Stimulated activated CD4-positive, alpha-beta T cell treated with anti-CD3 and anti-CD28 coated beads, Interleukin-1b, Interleukin-23, amount 100 ng/mL, for 4 hours (primary cell): ENCODE measurements around the gene BAK1.
A peak's percentile ranks its signal among the peaks of the same experiment; 100 is the strongest.
"Not testable (repeated sequence)": the region's sequence is repeated elsewhere in the genome, so short reads cannot be mapped to it uniquely, and the experiment has no call there.

Experiments
- DNase-seq, 2 donors: peaks; one replicate each; pipeline ENCODE4 v3.0.0-alpha.2; 2020; ENCODE audit warnings: low read depth in 2 of 2

The BAK1 gene

DNA sequence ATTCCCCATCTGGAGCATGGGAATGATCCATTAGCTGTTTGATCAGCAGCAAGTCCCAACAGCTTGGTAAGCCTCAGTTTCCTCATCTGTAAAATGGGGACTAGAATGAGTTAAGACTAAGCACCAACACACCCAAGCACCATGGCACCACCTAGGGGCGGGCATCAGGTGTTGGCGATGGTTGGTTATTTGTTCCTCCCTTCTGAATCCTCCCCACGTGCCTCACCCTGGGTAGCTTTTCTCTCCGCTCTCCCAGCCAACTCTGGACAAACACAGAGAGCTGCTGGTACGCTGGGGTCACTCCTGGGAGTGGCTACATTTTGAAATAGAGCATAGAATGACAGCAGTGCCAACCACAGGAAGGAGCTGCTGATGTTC is 27.7 kb upstream of the BAK1 start:
- DNase-seq = no peak

DNA sequence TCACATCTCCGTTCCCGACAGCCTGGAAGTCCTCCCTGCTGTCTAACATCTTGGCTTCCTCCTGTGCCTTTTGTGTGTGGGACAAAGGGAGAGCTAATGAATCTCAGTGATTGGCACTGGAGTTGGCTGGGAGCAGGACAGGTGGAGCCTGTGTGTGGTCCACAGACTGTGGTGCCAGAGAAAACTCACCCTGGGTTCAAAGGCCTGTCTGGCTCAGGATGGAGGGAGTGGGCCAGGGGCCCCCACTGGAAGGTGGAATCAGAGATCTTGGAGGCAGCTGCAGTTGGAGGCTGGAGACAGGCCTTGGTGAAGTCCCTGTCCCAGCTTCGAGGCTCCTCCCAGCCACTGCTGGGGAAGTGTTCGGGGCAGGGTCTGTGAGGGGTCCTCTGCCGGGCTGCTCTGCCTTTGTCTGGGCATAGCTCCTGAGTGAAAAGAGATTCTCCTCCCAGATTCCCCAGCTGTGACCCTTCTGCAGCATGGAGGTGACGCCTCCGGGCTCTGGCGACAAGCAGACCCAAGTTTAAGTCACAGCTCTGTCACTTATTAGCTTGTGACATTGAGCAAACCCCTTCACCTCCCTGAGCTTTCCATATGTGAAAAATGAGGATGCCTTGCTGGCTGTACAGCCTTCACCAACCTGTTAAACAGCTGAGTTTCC is 27.2 kb upstream of the BAK1 start:
- DNase-seq = no peak

DNA sequence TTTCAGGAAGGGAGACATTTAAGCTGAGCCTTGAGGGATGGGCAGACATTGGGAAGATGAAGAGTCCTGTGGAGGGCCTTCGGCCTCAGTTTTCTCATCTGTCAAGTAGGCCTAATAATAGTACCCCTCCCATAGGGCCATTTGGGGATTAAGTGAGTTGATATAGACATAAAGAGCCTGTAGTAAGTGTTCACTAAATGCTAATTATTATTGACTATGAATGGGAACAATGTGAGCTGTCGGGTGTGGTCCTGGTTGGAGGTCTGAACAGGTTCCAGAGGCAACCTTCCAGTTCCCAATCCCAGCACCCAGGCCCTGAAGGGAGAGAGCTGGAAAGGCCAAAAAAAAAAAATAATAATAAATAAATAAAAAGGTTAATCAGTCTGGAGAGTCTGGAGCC is 26.6 kb upstream of the BAK1 start:
- DNase-seq = no peak

DNA sequence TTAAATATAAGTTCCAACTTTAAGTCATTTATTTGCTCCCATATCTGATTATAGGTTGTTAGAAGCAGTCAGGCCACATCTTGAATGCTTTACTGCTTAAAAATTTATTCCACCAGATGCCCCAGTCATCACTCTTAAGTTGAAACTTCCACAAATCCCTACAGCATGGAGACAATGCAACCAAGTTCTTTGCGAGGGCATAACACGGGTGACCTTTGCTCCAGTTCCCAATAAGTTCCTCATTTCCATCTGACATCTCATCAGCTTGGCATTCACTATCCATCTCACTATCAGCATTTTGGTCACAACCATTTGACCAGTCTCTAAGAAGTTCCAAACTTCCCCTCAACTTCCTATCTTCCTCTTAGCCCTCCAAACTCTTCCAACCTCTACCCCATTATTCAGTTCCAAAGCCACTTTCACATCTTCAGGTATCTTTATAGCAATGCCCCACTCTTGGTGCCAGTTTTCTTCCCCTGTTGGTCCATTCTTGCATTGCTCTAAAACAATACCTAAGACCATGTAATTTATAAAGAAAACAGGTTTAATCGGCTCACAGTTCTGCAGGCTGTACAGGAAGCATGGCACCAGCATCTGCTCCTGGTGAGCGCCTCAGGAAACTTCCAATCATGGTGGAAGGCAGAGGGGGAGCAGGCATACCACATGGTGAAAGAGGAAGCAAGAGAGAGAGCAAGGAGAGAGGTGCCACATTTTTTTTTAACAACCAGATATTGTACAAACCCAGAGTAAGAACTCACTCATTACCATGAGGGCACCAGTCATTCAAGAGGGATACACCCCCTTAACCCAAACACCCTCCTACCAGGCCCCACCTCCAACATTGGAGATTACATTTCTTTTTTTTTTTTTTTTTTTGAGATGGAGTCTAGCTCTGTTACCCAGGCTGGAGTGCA is 25.1 kb upstream of the BAK1 start:
- DNase-seq = no peak

DNA sequence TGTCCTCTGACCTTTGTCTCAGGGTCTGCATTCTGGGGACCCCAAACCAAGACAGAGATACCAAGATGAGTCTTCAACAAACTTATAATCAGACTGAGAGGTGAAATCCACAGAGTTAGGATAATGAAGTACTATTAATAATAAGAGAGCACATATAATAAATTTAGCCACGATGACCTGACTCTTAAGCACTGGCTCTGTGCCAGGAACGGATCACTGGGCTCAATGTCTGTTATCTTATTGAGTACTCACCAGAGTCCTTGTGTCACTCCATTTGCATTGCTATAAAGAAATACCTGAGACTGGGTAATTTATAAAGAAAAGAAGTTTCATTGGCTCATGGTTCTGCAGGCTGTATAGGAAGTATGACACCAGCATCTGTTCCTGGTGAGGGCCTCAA is 22.1 kb upstream of the BAK1 start:
- DNase-seq = no peak

DNA sequence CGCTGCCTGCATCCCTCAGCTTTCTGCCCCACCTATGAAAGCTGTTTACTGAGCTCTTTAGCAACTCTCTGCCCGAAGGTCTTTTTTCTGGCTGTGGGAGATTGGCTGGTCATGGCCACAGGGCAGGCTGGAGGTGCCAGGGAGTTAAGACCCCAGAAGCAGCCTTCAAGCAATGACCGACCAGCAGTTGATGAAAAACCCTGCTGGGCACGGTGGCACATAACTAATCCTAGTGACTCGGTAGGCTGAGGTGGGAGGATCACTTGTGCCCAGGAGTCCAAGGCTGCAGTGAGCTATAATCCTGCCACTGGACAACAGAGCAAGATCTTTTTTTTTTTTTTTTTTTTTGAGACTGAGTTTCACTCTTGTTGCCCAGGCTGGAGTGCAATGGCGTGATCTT is 20.7 kb upstream of the BAK1 start:
- DNase-seq = no peak

DNA sequence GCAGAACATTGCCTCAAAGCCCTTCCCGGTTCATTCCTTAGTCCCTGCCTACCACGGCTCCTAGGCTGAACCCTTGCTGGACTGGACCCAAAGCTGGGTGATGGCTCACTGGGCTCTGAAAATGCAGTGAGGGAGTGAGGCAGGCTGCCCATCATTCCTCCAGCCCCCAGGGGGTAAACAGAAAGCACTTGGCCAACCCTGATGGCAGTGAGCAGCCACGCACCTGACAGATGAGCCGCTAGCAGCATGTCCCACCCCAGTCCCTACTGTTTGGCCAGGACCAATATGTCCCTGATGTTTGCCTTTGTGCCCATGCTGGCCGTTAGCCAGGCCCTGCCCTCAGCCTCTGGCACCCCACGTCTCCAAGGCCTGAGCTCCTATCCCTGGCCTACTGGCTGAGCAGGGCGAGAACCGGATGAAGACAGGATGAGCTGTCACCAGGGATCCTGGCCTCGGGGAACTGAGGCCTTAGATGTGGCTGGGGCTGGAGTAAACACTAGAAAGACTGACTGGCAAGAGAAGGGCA is 19.4 kb upstream of the BAK1 start:
- no peak for DNase-seq

DNA sequence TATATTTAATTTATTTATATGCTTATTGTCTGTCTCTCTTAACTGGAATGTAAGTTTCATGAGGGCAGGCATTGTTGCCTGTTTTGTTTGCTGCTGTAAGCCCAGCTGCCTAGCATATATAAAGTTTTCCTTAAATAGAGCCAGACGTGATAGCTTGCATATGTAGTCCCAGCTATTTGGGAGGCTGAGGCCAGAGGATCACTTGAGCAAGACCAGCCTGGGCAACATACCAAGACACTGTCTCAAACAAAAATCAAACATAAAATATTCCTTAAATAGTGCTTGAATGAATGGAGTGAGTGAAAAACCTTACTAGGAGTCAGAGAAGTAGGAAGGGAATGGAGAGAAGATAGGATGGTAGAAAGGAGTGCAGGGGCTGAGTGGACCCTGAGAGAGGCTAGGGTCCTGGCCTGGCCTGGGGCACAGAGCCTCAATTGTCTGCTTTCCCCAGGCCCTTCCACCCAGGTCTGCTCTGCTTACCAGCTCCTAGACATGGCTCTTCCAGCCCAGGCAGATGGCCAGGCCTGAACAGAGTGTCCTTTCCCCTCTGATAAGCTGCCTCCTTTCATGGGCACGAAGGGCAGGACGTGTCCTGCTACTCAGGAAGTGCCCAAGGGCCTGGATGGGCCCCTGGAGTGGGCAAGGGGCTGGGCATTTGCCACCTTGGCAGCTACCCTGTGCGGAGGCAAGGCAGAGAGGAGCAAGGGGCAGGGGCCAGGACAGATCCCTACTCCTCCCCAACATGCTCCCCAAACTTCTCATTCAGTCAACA is 17.7 kb upstream of the BAK1 start:
- no peak for DNase-seq

DNA sequence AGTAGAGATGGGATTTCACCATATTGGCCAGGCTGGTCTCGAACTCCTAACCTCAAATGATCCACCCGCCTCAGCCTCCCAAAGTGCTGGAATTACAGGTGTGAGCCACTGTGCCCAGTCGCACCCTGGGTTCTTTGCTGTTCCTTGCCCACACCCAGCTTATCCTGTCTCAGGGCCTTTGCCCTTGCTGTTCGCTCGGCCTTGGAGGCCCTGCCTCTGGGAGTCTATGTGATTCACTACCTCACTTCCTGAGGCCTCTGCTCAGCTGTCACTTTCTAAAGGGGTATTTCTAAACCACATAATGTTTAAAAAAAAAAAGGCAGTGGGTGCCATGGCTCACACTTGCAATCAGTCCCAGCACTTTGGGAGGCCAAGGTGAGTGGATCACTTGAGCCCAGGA is 16.8 kb upstream of the BAK1 start:
- not testable (repeated sequence) for DNase-seq

DNA sequence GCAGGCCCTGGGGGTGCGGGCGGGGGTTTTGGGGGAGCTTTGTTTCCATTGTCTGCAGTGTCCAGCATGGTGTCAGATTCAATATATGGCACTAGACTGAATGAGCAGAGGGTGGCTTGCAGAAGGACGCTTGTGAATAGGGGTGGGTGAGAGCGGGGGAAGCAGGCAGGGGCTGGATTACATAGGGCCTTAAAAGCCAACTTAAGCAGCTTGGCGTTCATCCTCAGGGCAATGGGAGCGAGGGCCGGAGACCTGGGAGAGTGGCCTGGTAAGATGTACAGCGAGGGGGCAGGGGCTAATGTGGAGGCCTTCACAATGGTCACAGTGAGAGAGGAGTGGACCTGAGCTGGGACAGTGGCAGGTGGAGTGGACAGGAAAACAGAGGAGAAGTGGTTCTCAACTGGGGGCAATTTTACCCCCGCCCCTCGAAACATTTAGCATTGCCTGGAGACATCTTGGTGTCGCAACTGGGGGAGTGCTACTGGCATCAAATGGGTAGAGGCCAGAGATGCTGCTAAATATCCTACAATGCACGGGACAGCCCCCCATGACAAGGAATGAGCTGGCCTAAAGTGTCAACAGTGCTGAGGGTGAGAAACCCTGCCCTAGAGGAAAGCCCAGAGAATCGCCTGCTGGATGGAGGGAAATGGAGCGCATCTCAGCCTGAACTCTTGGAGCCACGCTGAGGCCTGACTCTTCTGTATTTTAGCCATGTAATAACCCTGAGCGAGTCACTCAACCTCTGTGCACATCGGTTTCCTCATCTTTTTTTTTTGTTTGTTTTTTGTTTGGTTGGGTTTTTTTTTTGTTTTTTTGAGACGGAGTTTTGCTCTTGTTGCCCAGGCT is 15.1 kb upstream of the BAK1 start:
- no peak for DNase-seq

DNA sequence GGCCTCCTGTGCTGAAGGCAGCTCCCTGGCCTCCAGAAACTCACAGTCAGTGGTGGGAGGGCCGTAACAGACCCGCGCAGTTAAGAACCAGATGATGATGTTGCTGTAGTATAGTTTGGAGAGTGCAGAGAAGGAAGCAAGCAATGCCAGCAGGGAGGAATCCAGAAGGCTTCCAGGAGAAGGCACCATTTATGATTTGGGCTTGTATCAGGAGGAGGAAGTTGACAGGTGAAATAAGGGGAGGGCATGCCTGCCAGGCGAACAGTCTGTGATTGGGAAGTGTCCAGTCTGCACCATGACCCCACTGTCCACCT is 13.3 kb upstream of the BAK1 start:
- DNase-seq = no peak

DNA sequence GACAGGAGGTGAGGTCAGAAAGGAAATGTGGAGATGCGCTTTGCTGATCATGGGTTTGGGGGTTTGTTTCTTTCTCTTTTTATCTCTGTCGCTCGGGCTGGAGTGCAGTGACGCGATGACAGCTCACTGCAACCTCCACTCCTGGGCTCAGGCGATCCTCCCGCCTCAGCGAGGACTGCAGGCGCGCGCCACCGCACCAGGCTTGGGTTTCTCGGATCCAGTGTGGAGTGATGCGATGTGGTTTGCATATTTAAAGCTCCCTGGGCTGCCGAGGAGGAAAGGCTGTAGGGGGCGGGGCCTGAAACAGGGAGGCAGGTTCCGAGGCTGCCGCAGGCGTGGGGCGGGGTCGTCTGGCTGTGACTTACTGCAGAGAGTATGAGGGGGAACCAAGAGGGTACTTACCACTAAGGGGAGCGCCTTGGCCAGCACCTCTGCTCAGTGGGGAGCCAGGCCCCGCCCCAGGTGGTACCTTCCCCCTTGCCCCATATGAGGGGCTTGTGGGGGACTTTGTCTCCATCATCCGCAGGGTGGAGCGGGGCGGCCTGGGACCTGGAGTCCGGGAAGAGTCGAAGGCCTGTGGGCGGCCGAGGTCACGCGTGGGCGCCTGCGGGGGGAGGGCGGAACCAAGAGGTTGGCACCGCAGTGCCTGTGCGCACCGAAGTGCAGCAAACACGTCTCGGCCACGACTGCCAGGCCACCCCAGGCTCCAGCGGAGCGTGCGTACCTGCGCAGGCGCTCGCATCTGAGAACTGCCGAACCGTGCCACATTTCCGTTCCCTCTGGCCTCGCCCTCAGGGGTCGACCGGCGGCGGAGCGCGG is 12.7 kb upstream of the BAK1 start:
- DNase-seq = peak in 1 of 2 donors; percentile 36

DNA sequence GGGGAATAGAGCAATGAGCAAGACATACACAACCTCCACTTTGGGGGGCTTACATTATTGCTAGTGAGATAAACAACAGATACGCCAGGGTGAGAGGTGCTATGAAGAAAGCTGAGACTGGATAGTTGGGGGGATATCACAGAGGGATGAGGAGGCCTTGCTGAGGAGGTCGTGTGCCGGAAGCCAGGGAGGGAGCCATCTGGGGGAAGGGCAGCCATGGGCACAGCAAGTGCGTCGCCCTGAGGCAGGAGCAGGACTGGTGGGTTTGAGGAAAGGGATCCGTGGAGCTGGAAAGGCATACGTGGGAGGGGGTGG is 12.2 kb upstream of the BAK1 start:
- DNase-seq = no peak

DNA sequence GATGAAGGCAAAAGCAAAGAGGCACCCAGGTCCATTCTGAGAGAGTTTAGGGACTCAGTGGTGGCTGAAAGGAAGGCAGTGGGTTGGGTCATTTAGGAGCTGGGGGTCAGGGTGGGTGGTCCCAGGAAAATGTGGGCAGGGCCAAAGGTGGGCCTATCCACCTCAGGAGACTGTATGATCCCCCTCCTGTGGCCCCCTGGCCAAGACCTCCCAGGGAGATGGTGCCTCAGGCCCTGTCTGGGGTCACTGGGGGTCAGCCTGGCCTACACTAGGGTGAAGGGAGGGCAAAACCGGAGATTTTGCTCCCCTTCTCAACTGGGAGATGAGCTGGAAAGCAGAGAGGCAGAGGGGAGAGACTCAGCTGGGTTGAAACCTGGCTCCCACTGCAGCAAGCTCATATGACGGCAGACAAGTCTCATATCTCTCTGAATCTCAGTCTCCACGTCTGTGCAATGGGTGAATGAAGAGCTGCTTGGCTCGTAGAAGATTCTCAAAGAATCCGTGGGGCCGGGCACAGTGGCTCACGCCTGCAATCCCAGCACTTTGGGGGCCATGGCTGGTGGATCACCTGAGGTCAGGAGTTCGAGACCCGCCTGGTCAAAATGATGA is 11.5 kb upstream of the BAK1 start:
- DNase-seq = no peak

DNA sequence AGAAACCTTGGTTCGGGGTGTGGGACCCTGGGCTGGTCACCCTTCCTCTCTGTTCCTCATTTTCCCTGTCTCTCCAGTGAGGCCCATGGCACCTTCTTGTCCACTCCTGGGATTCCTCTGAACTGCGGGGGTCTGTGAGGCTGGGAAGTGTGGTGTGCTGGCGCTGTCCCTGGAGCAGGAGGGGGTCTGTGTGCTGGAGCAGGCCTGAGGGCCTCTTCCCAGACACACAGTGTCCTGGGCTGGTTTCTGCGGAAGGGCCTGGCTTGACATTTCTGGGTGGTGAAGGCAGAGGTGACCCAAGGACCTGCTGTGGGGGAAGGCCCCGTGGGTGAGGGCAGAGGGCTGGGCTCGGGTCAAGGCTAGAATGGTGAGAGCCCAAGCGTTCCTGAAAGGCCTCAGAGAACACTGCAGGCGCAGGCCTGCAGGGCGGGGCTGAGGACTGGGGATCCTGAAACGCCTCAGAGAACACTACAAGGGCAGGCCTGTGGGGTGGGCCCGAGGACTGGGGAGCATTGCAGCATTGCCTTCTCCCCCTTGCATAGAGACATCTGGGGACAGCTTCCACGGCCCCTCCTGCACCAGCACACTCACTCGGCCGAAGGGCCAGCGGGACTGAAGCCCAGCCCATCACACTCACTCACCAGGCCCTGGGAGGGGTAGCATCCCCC is 10.6 kb upstream of the BAK1 start:
- DNase-seq = no peak

DNA sequence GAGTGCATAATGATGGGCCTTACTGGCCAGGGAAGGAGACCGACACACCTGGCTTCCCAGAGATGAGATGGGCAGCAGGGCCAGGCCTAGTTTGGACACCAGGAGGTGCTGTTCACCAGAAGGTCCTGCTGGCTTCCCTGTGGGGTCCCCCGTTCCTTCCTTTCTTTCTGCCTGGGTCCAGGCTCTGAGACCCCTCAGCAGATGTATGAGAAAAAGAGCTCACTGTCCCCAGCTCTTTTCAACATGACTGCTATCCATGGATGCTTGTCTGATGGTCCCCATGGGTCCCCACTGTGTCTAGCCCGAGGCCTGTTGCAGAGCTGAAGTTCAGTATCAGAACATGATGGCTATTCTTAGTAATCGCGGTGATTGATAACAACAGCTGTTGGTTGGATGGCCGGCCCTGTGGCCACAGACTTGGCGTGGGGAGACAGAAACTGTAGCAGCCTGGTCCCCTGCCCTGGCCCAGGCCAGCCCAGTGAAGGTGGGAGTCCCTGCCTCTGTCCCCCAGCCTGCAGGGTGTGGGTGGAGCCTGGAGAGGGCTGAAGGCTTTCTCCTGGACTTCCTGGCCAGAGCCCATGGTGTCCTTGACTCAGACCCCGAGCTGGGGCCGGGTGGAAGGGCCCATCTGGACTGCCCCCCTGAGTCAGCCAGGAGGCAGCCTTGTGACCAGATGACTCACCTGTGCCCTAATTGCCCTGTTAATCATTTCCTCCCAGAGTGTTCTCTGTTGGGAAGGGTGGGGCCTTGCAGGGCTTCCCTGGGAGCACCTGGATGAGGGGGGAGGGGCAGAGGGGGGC is 9.9 kb upstream of the BAK1 start:
- DNase-seq = no peak

DNA sequence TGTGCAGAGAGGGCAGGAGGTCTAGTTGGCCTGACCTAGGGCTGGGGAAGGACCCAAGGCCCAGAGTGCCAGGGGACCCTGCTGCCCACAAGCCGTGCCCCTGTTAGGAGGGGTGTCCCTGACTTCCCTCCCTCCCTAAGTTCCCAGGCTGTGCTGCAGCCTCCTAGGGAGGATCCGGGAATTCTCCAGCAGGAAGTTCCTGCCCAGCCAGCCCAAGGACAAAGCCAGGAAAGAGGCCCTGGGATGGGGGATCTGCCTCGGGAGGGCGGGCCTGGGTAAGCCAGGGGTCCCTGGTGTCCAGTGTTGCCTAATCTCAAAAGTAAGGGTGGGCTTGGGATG is 9.3 kb upstream of the BAK1 start:
- DNase-seq = no peak

DNA sequence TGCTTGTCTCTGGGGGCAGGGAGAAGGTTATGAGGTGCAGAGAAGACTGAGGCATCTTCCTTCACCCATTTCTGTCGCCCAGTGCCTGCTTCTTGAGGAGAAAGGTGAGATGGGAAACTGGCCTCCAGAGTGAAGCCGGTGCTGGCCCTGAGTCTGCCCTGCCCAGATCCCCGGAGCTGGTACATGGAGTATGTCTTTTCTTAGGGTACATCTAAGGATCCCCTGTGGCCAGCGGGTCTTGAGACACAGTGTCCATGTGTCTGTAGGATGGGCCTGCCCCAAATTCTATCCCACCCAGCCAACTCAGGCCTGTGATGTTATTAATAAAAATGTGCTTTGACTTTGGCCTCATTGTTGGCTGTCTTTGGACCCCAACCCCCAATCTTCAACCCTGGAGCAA is 8.8 kb upstream of the BAK1 start:
- DNase-seq = no peak

DNA sequence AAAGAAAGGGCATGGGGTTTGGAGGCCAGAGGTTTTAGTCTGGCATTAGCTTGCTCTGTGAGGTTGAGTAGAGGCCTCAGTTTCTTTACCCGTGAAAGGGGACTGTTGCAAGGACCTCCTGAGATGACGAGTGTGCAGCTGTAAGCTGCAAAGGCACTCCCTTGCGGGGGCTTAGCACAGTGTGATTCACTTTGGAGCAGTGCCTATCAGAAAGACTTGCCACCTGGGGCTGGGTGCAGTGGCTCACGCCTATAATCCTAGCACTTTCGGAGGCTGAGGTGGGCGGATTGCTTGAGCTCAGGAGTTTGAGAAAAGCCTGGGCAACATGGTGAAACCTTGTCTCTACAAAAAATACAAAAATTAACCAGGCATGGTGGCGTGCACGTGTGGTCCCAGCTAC is 7.5 kb upstream of the BAK1 start:
- no peak for DNase-seq
